ENCODE measurements around the gene ERICH3. TPM values are rescaled to one million over a fixed set of nuclear protein-coding genes. Genes with fewer than 3 reads are reported as not detected.

ERICH3 gene
- total and polyA plus RNA-seq, 10 of the 15 experiments (the other 5 are each of a cell fraction or from before 2014, with no cell fraction given): 0.03 to 0.09 (median 0.08) TPM; not detected in 7

DNA sequence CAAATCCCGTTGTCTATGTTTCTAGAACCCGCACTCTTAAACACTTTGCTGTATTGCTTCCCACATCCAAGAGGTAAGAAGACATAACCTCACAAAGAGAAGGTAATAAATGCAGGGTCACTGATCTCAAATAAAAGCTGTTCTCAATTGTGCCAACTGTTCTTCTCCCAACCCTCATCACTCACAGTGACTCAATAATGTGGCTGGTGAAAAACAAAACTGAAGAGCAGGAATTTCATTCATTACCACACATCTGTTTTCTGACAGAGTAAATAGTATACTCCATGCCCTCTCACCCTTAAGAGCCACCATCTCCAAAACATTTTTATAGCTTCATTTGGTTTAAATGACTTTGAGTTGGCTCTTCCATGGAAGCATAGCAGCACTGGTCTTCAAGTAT lies 6.2 kb upstream of the ERICH3 start:
- peaks cover 13% of the 10 kb centered on the region for H3K4me1 ChIP-seq (ENCODE audit: control insufficient read depth, insufficient read depth, low read length)
- TF ChIP-seq NRF1 (conservative IDR thresholded peaks at IDR 0.05; ENCODE audit: low read depth, low read length) (no peak), WRNIP1 (IDR thresholded peaks at IDR 0.05; ENCODE audit: borderline replicate concordance, low read depth, low read length) (no peak)
- no peak overlapping the region for H2AFZ ChIP-seq (ENCODE audit: control insufficient read depth, low read depth, low read length)
- no peak overlapping the region for H3K9ac ChIP-seq (ENCODE audit: control insufficient read depth, insufficient read depth, low read length)
- no peaks in the 10 kb centered on the region for H3K36me3 ChIP-seq (ENCODE audit: control insufficient read depth in 2 of 2, insufficient read depth in 2 of 2, low read length in 1 of 2)
- no peak overlapping the region for H3K27ac ChIP-seq (ENCODE audit: control insufficient read depth, insufficient read depth)
- no TSS peak for BruUV-seq (replicated peaks)
- H3K9me3 ChIP-seq (replicated peaks; ENCODE audit: control insufficient read depth, insufficient read depth, low read length): no peaks in the 10 kb centered on the region; the same call in 2 of the 3 replicates
- H3K4me3 ChIP-seq: no peak overlapping the region
- H4K20me1 ChIP-seq (ENCODE audit: control insufficient read depth, insufficient read depth): no peaks in the 10 kb centered on the region
- H3K79me2 ChIP-seq (ENCODE audit: control insufficient read depth, insufficient read depth, low read length): no peaks in the 10 kb centered on the region
- H3K27me3 ChIP-seq (replicated peaks in 1 of 2; ENCODE audit: control insufficient read depth in 2 of 2, insufficient read depth in 2 of 2, low read length in 1 of 2): no peaks in the 10 kb centered on the region
- ATAC-seq (no peak), DNase-seq (ENCODE audit: low read depth, low spot score) (no peak), FAIRE-seq (no peak)
- intact Hi-C loops (cut with micrococcal nuclease; ENCODE audit: unreplicated experiment) (loop anchor here (5.0 to 10.0 kb wide), 2 partner anchors 103 to 675 kb away; no protein-coding TSS in a partner anchor), in situ Hi-C loops (cut with MboI) (loop anchor here (10.0 kb wide), 1 partner anchor 835 kb away; no protein-coding TSS in a partner anchor)
- SMC1A ChIA-PET (ENCODE audit: uncharacterized antibody, unreplicated experiment): interaction anchor here (0.6 to 1.2 kb wide), 3 partner anchors 12 to 54 kb away, joined by 3 read pairs; no protein-coding TSS in a partner anchor
- RAD21 ChIA-PET (ENCODE audit: unreplicated experiment): interaction anchor here (1.2 to 1.3 kb wide), 2 partner anchors 9 to 10 kb away, joined by 3 to 4 read pairs; no protein-coding TSS in a partner anchor
- no peak overlapping the region for H3K4me2 ChIP-seq (ENCODE audit: control insufficient read depth, insufficient read depth)
- POLR2A ChIA-PET: interaction anchor here (0.8 kb wide), 1 partner anchor 28 kb away, joined by 3 read pairs; no protein-coding TSS in a partner anchor
- WGBS (ENCODE audit: insufficient coverage, insufficient replicate concordance, low lambda C conversion rate, missing lambda C conversion rate): 94% methylated on average over 2 of the region's 2 CpGs
- CTCF ChIA-PET: interaction anchor here (0.9 to 1.6 kb wide), 4 partner anchors 10 to 92 kb away, joined by 3 to 11 read pairs (median 3); no protein-coding TSS in a partner anchor

- POLR2A ChIA-PET: no interaction called here
- Histone ChIP-seq H4K20me1 (ENCODE audit: control insufficient read depth, insufficient read depth) (no peaks in the 10 kb centered on the region), H3K9ac (ENCODE audit: control insufficient read depth, insufficient read depth, low read length) (no peak overlapping the region), H2AFZ (ENCODE audit: control insufficient read depth, low read depth, low read length) (no peak overlapping the region), H3K27ac (ENCODE audit: control insufficient read depth, insufficient read depth) (no peak overlapping the region), H3K36me3 (ENCODE audit: control insufficient read depth in 2 of 2, insufficient read depth in 2 of 2, low read length in 1 of 2) (no peaks in the 10 kb centered on the region), H3K4me1 (ENCODE audit: control insufficient read depth, insufficient read depth, low read length) (peaks cover 22% of the 10 kb centered on the region), H3K4me3 (no peak overlapping the region), H3K4me2 (ENCODE audit: control insufficient read depth, insufficient read depth) (no peak overlapping the region), H3K79me2 (ENCODE audit: control insufficient read depth, insufficient read depth, low read length) (no peaks in the 10 kb centered on the region), H3K27me3 (replicated peaks in 1 of 2; ENCODE audit: control insufficient read depth in 2 of 2, insufficient read depth in 2 of 2, low read length in 1 of 2) (0 out of 4 replicates have a peak, but pooled peaks cover 2% of the 10 kb centered on the region in 2 experiments), H3K9me3 (replicated peaks; ENCODE audit: control insufficient read depth, insufficient read depth, low read length) (no peaks in the 10 kb centered on the region)
- BruUV-seq (replicated peaks): no TSS peak
- no peak for FAIRE-seq
- SMC1A ChIA-PET (ENCODE audit: uncharacterized antibody, unreplicated experiment): interaction anchor here (0.8 kb wide), 1 partner anchor 12 kb away, joined by 3 read pairs; no protein-coding TSS in a partner anchor
- CTCF ChIA-PET: no interaction called here
- RAD21 ChIA-PET (ENCODE audit: unreplicated experiment): no interaction called here
- intact Hi-C loops (cut with micrococcal nuclease; ENCODE audit: unreplicated experiment): no loop called here
- in situ Hi-C loops (cut with MboI): no loop called here
- no peak for ATAC-seq
- no peak for DNase-seq (ENCODE audit: low read depth, low spot score)
- no peak for TF ChIP-seq SP1 (IDR thresholded peaks at IDR 0.05; ENCODE audit: low read depth, low read length)
- no peak for TF ChIP-seq ETV6 (conservative IDR thresholded peaks at IDR 0.05 in 1 of 2, IDR thresholded peaks at IDR 0.05 in 1 of 2; ENCODE audit: borderline replicate concordance in 1 of 2, low read depth in 1 of 2)
- TF ChIP-seq E2F8 (IDR thresholded peaks at IDR 0.05; ENCODE audit: low read depth, partially characterized antibody): no peak
- no peak for TF ChIP-seq RBBP5 (conservative IDR thresholded peaks at IDR 0.05)
- no peak for TF ChIP-seq ZNF687 (IDR thresholded peaks at IDR 0.05)
- TF ChIP-seq MTA3 (IDR thresholded peaks at IDR 0.05; ENCODE audit: borderline replicate concordance, low read length): no peak
- no peak for TF ChIP-seq IKZF1 (conservative IDR thresholded peaks at IDR 0.05)
- TF ChIP-seq POU2F2 (IDR thresholded peaks at IDR 0.05; ENCODE audit: borderline replicate concordance, low read depth, low read length): no peak
Observed at GRCh38 chr1:74677926-74678325, 4.3 kb upstream of the ERICH3 start.
